CD14-positive monocyte (primary cell): ENCODE results near the gene INPP5K. TPM values are rescaled to one million over a fixed set of nuclear protein-coding genes. Genes with fewer than 3 reads are reported as not detected.

Experiments used
- DNase-seq, 3 donors: peaks; one replicate each; pipeline ENCODE4 v3.0.0-alpha.2; 2011 to 2022
- H2AFZ ChIP-seq: 2 replicates; pipeline ENCODE4 v1.6.0; 2012; ENCODE audit warnings: mild to moderate bottlenecking, low read depth, low read length, inconsistent platforms; ENCODE audit not compliant: insufficient read depth, poor library complexity, severe bottlenecking
- H3K27ac ChIP-seq, 2 donors: 1 replicate in 1 of 2; 2 replicates in 1 of 2; pipeline ENCODE4 v1.5.1; 2012 to 2013; ENCODE audit warnings: low read length in 2 of 2, control low read depth in 1 of 2, inconsistent platforms in 1 of 2, low read depth in 1 of 2, mild to moderate bottlenecking in 1 of 2
- H3K27me3 ChIP-seq, 2 donors: one replicate each; pipeline versions ENCODE4 v1.6.0 to v1.6.1; 2011 to 2013; ENCODE audit warnings: low read length in 2 of 2; ENCODE audit not compliant: control insufficient read depth in 2 of 2, insufficient read depth in 2 of 2
- H3K36me3 ChIP-seq, 2 donors: replicated peaks in 1 of 2; 1 replicate in 1 of 2; 2 replicates in 1 of 2; pipeline versions ENCODE4 v1.5.1 to v1.6.1; 2012 to 2013; ENCODE audit warnings: low read length in 2 of 2, control low read depth in 1 of 2, inconsistent platforms in 1 of 2, mild to moderate bottlenecking in 1 of 2; ENCODE audit not compliant: insufficient read depth in 2 of 2, control insufficient read depth in 1 of 2
- H3K4me1 ChIP-seq, 2 donors: 1 replicate in 1 of 2; 2 replicates in 1 of 2; pipeline versions ENCODE4 v1.5.1 to v1.6.1; 2012 to 2013; ENCODE audit warnings: low read length in 2 of 2, control low read depth in 1 of 2, inconsistent platforms in 1 of 2, mild to moderate bottlenecking in 1 of 2, moderate library complexity in 1 of 2; ENCODE audit not compliant: insufficient read depth in 2 of 2, control insufficient read depth in 1 of 2
- H3K4me2 ChIP-seq: replicated peaks from 2 replicates; pipeline ENCODE3; 2012; ENCODE audit warnings: low read length, moderate library complexity, mild to moderate bottlenecking; ENCODE audit not compliant: poor library complexity, severe bottlenecking; ENCODE audit errors: extremely low read depth
- H3K4me3 ChIP-seq, 3 experiments: fragments of 200-600 bp in 1 of 3; sonication (generic) in 1 of 3; replicated peaks in 1 of 3; 1 replicate in 2 of 3; 2 replicates in 1 of 3; pipeline ENCODE4 v1.5.1; 2011 to 2013; ENCODE audit warnings: low read length in 3 of 3, mild to moderate bottlenecking in 3 of 3, control low read depth in 2 of 3, low read depth in 2 of 3, inconsistent platforms in 1 of 3, moderate library complexity in 1 of 3
- H3K79me2 ChIP-seq: 2 replicates; pipeline ENCODE4 v1.6.0; 2012; ENCODE audit warnings: mild to moderate bottlenecking, control low read depth, inconsistent platforms, low read length, moderate library complexity; ENCODE audit not compliant: insufficient read depth
- H3K9ac ChIP-seq: 2 replicates; pipeline ENCODE4 v1.6.0; 2017; ENCODE audit warnings: low read length, mild to moderate bottlenecking; ENCODE audit not compliant: insufficient read depth, poor library complexity, severe bottlenecking
- H3K9me3 ChIP-seq, 2 donors: replicated peaks in 1 of 2; 1 replicate in 1 of 2; 2 replicates in 1 of 2; pipeline versions ENCODE4 v1.5.1 to v1.6.1; 2012 to 2013; ENCODE audit warnings: low read length in 2 of 2, control low read depth in 1 of 2; ENCODE audit not compliant: control insufficient read depth in 1 of 2, insufficient read depth in 1 of 2
- H4K20me1 ChIP-seq: 2 replicates; pipeline ENCODE4 v1.6.0; 2012; ENCODE audit warnings: mild to moderate bottlenecking, low read length, control low read depth, moderate library complexity; ENCODE audit not compliant: insufficient read depth
- H3K27ac Mint-ChIP-seq, 7 donors: one replicate each; pipeline ENCODE4 v1.8.0; 2020; ENCODE audit warnings: mild to moderate bottlenecking in 7 of 7, mixed read lengths in 7 of 7, moderate library complexity in 6 of 7, inconsistent platforms in 2 of 7
- H3K27me3 Mint-ChIP-seq, 3 donors: one replicate each; pipeline ENCODE4 v1.8.0; 2021 to 2022; ENCODE audit warnings: low read depth in 3 of 3, mild to moderate bottlenecking in 3 of 3, mixed read lengths in 3 of 3, moderate library complexity in 3 of 3, inconsistent platforms in 1 of 3
- H3K36me3 Mint-ChIP-seq, 2 donors: one replicate each; pipeline ENCODE4 v1.8.0; 2020; ENCODE audit warnings: mixed read lengths in 2 of 2, inconsistent platforms in 1 of 2, mild to moderate bottlenecking in 1 of 2
- H3K4me1 Mint-ChIP-seq: one replicate; pipeline ENCODE4 v1.8.0; 2020; ENCODE audit warnings: mild to moderate bottlenecking, mixed read lengths
- H3K4me3 Mint-ChIP-seq, 2 donors: one replicate each; pipeline ENCODE4 v1.8.0; 2020; ENCODE audit warnings: mild to moderate bottlenecking in 2 of 2, mixed read lengths in 2 of 2, moderate library complexity in 1 of 2
- H3K9me3 Mint-ChIP-seq, 7 donors: one replicate each; pipeline ENCODE4 v1.8.0; 2020 to 2022; ENCODE audit warnings: mixed read lengths in 7 of 7, mild to moderate bottlenecking in 6 of 7, moderate library complexity in 6 of 7, inconsistent platforms in 2 of 7
- CTCF ChIP-seq: fragments of 200-600 bp; IDR thresholded peaks from one replicate; pipeline ENCODE4 v1.8.0; 2022; ENCODE audit warnings: antibody characterized with exemption, mild to moderate bottlenecking
- WGBS: methylation state at CpG from one replicate; pipeline ENCODE4 v1.1.5; 2013; ENCODE audit warnings: missing lambda C conversion rate; ENCODE audit not compliant: insufficient coverage; 5-methylcytosine and 5-hydroxymethylcytosine counted together
- intact Hi-C, 2 donors: fragments of 100-400 bp; cut with micrococcal nuclease; formaldehyde crosslinking; loops; one replicate each; pipeline versions ENCODE4 v1.15.0 to v1.15.1; 2023
- polyA plus RNA-seq, 3 donors: library from polyadenylated mRNA; depleted of rRNA in 1 of 3; unstranded in 2 of 3; stranded (reverse) in 1 of 3; fragments of 300-500 nt in 2 of 3; fragments of >200 nt in 1 of 3; fragmentation: Illumina TruSeq in 2 of 3; gene quantifications; 1 replicate in 2 of 3; 2 replicates in 1 of 3; pipeline ENCODE4 v1.2.3, GENCODE V29; 2012 to 2021

Gene INPP5K
- polyA plus RNA-seq, 3 donors = 50.3 to 58.7 (median 53.0) TPM

- Histone ChIP-seq H2AFZ (peak overlapping the region; percentile 70), H3K9ac (peak overlapping the region; percentile 46)
- no peak for TF ChIP-seq CTCF
These were observed 29.4 kb downstream of the INPP5K start for GRCh38 chr17:1486802-1487695.

GRCh38 chr17:1485423-1486376 is 30.7 kb downstream of the INPP5K start:
- peak overlapping the region; percentile 81 for H2AFZ ChIP-seq

More at GRCh38 chr17:1486802-1487695, 29.4 kb downstream of the INPP5K start:
- 3% methylated on average over 48 of the region's 74 CpGs for WGBS
- peaks cover 2 to 14% (median 10%) of the 10 kb centered on the region in 7 donors for H3K9me3 Mint-ChIP-seq
- intact Hi-C loops = no loop called here
- H3K36me3 Mint-ChIP-seq = peaks cover 18% of the 10 kb centered on the region in 2 donors
- H3K79me2 ChIP-seq = no peaks in the 10 kb centered on the region
- H3K36me3 ChIP-seq = no peaks in the 10 kb centered on the region
- H3K27me3 Mint-ChIP-seq = peaks cover 45 to 78% (median 58%) of the 10 kb centered on the region in 3 donors
- H3K4me2 ChIP-seq = peak overlapping the region; percentile 89
- H3K9me3 ChIP-seq = no peaks in the 10 kb centered on the region
- H3K27ac ChIP-seq = no peak overlapping the region
- H3K4me3 ChIP-seq = peak overlapping the region in 2 of 3 experiments; percentile 51 to 78
- H4K20me1 ChIP-seq = peaks cover 13% of the 10 kb centered on the region
- H3K4me3 Mint-ChIP-seq = peak overlapping the region; percentile 82 to 90
- peak overlapping the region in 4 of 7 donors; percentile 7 to 64 (median 51) for H3K27ac Mint-ChIP-seq
- peaks cover 44 to 58% of the 10 kb centered on the region in 2 donors for H3K4me1 ChIP-seq
- H3K27me3 ChIP-seq = peaks cover 6 to 50% of the 10 kb centered on the region in 2 donors
- DNase-seq = peak; percentile 33 to 45 (median 36)
- H3K4me1 Mint-ChIP-seq = peaks cover 37% of the 10 kb centered on the region

More at GRCh38 chr17:1485423-1486376, 30.7 kb downstream of the INPP5K start:
- Histone ChIP-seq H3K9me3 (no peaks in the 10 kb centered on the region), H4K20me1 (peaks cover 12% of the 10 kb centered on the region), H3K4me3 (peak overlapping the region; percentile 9 to 78 (median 20)), H3K79me2 (no peaks in the 10 kb centered on the region), H3K4me2 (peak overlapping the region; percentile 77), H3K4me1 (peaks cover 38 to 49% of the 10 kb centered on the region in 2 donors), H3K9ac (peak overlapping the region; percentile 40), H3K36me3 (no peaks in the 10 kb centered on the region), H3K27ac (no peak overlapping the region), H3K27me3 (peaks cover 6 to 51% of the 10 kb centered on the region in 2 donors)
- H3K9me3 Mint-ChIP-seq = peaks cover 2 to 14% (median 9%) of the 10 kb centered on the region in 7 donors
- H3K36me3 Mint-ChIP-seq = peaks cover 23 to 25% of the 10 kb centered on the region in 2 donors
- H3K4me1 Mint-ChIP-seq = peaks cover 32% of the 10 kb centered on the region
- H3K4me3 Mint-ChIP-seq = peak overlapping the region; percentile 74 to 90
- H3K27ac Mint-ChIP-seq = no peak overlapping the region
- peaks cover 53 to 81% (median 58%) of the 10 kb centered on the region in 3 donors for H3K27me3 Mint-ChIP-seq
- peak in 2 of 3 donors; percentile 31 to 33 for DNase-seq
- no peak for TF ChIP-seq CTCF
- 1% methylated on average over 81 of the region's 127 CpGs for WGBS
- intact Hi-C loops = no loop called here
